BE2C (cell line): Measurements from ENCODE around the gene B3GNT3.

Experiments used
- DNase-seq: peaks from one replicate; pipeline ENCODE4 v3.0.0-alpha.2; 2020
- H3K27me3 ChIP-seq: fragments of 250-450 bp; sonication (Bioruptor Pico); 2 replicates; pipeline ENCODE4 v1.5.1; 2020; ENCODE audit warnings: mild to moderate bottlenecking
- H3K36me3 ChIP-seq: fragments of 250-450 bp; sonication (Bioruptor Pico); 2 replicates; pipeline ENCODE4 v1.5.1; 2020; ENCODE audit warnings: mild to moderate bottlenecking
- H3K4me1 ChIP-seq: fragments of 250-450 bp; sonication (Bioruptor Pico); 2 replicates; pipeline ENCODE4 v1.5.1; 2020
- H3K4me3 ChIP-seq: 2 replicates; pipeline ENCODE4 v1.5.1; 2011; ENCODE audit warnings: low read depth, low read length
- H3K9me3 ChIP-seq: fragments of 250-450 bp; sonication (Bioruptor Pico); 2 replicates; pipeline ENCODE4 v1.5.1; 2020
- TF ChIP-seq, protein P1 (sequence below): IDR thresholded peaks from 2 replicates; pipeline ENCODE4 v1.5.1; 2012; ENCODE audit warnings: mild to moderate bottlenecking, low read depth, low read length

The B3GNT3 gene

DNA sequence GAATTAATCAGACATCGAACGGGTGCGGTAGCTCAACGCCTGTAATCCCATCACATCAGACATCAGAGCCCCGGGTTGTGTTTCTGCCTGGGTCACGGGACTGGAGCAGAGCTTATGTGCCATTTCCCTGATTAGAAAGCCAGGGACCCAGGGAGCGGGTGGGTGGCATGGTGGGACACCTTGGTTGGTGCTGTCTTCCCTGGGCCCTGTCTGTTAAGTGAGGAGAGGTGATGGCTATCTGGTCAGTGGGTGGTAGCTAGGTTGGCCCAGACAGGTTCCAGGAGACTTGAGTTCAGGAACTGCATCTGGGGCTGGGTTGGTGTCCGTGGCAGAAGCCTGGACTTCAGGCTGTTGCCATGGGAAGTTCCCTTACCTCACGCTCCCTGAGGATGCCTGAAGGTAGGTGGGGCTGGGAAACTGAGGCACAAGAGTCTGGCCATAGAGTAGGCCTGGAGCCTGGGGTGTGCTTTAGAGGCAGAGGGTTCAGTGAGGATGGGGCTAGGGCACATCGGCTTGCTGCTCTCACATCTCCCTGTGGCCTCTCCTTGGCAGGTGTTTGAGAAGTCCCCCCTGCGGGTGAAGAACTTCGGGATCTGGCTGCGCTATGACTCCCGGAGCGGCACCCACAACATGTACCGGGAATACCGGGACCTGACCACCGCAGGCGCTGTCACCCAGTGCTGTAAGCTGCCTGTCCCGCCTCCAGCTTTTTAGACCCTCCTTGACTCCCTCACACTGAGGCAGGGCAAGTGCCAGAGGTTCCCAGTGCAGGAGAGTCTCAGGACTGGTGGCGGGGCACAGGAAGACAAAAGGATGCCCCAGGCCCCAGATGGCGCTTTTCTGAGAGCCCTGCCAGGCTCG lies 66.8 kb downstream of the B3GNT3 start:
- peaks cover 53% of the 10 kb centered on the region for H3K36me3 ChIP-seq
- TF ChIP-seq, protein P1, sequence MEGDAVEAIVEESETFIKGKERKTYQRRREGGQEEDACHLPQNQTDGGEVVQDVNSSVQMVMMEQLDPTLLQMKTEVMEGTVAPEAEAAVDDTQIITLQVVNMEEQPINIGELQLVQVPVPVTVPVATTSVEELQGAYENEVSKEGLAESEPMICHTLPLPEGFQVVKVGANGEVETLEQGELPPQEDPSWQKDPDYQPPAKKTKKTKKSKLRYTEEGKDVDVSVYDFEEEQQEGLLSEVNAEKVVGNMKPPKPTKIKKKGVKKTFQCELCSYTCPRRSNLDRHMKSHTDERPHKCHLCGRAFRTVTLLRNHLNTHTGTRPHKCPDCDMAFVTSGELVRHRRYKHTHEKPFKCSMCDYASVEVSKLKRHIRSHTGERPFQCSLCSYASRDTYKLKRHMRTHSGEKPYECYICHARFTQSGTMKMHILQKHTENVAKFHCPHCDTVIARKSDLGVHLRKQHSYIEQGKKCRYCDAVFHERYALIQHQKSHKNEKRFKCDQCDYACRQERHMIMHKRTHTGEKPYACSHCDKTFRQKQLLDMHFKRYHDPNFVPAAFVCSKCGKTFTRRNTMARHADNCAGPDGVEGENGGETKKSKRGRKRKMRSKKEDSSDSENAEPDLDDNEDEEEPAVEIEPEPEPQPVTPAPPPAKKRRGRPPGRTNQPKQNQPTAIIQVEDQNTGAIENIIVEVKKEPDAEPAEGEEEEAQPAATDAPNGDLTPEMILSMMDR = no peak
- H3K4me3 ChIP-seq = peak overlapping the region; percentile 81
- no peaks in the 10 kb centered on the region for H3K4me1 ChIP-seq
- no peaks in the 10 kb centered on the region for H3K27me3 ChIP-seq
- no peaks in the 10 kb centered on the region for H3K9me3 ChIP-seq
- no peak for DNase-seq

- Histone ChIP-seq H3K36me3 (peaks cover 53% of the 10 kb centered on the region), H3K4me1 (no peaks in the 10 kb centered on the region), H3K4me3 (peak overlapping the region; percentile 15), H3K9me3 (no peaks in the 10 kb centered on the region), H3K27me3 (peaks cover 3% of the 10 kb centered on the region; the same call in 1 of the 2 replicates)
- TF ChIP-seq, protein P1 = no peak
- DNase-seq = no peak
Measured at GRCh38 chr19:17862711-17863519, 68.0 kb downstream of the B3GNT3 start.
